Suprapubic skin (tissue), 2 donors: ENCODE results near the gene CREB3L1.

Experiments used
- EP300 ChIP-seq: sonication (generic); formaldehyde crosslinking; IDR thresholded peaks from one replicate; pipeline ENCODE4 v1.6.1; 2017; ENCODE audit warnings: antibody characterized with exemption
- POLR2A ChIP-seq, 2 donors: fragments of 450-650 bp; IDR thresholded peaks; one replicate each; pipeline ENCODE4 v1.6.1; 2017; ENCODE audit warnings: antibody characterized with exemption in 2 of 2, mild to moderate bottlenecking in 2 of 2, moderate library complexity in 2 of 2

DNA sequence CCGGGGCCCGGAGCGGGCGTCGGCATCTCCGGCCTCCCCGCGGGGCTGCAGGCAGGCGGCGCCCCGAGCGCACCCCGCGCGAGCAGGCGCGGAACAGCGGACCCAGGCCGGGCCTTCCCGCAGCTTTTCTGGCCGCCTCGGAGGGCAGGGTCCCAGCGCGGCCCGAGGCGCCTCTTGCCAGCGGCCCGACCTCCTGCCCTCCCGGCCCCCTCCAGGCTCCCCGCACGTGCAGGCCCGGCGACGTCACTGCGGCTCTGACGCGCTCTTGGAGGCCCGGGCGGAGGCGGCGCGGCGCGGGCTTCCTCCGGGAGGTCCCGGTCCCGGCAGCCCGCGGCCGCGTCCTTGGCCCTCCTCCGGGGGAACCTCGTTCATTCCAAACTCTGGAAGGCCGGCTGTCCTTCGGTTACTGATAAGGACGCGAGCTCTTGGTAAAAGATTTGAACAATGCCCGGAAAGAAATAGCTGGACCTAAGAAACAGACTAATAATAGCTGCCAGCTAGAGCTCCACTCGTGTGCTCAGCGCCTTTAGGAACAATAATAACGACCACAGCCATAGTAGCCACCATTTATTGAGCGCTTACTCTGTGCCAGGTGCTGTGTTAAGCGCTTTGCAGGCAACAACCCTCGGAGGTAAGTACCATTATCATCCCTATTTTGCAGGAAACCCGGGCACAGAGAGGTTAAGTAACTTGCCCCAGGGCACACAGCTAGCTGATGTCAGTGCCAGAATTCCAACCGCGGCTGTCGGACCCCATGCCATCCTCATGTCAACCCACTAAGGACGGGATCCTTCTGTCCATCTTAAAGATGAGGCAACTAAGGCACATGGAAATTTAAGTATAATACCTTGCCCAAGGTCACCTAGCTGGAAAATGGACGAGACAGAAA is 39.1 kb upstream of the CREB3L1 start:
- TF ChIP-seq EP300 (no peak), POLR2A (IDR thresholded peaks at IDR 0.05) (no peak)
